ENCODE results near the gene ZNF227. TPM values are rescaled to one million over a fixed set of nuclear protein-coding genes. Genes with fewer than 3 reads are reported as not detected.
"Not testable (repeated sequence)": the region's sequence is repeated elsewhere in the genome, so short reads cannot be mapped to it uniquely, and the experiment has no call there.

ZNF227 gene
- total RNA-seq, 1 donor from 2014 or later: 22.6 TPM

DNA sequence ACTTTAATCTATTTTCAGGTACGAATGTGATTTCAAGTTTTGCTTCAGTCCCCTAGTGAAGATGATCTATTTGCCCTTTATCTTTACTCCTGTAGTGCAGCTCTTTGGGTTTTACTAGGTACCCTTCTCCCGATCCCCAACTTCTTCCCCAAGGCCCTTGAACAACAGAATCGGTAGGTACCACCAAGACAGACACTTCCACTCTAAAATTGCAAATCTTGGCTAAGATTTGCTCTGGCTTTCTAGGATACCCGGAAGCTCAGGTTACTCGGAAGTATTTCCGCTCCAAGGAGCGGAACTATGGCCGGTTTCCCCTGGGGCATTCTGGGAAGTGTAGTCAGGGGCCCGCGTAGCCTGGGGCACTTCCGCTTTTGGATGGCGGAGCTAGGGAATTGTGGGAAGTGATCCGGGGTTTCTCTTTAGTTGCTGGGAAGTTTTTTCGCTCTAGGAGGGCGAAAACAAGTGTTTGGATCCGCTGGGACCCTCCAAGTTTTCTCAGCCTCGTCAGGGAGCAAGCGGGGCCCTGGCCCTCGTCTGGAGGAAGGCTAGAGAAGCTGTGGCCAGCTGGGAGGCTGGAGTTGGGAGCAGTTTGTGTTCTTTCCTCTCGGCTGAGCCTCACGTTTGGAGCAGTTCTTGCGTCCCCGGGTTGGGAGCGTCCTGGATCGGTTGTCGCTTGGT is 5.1 kb upstream of the ZNF227 start:
- Mint-ChIP-seq H3K9me3 (ENCODE audit: unreplicated experiment) (peaks cover 9% of the 10 kb centered on the region), H3K4me1 (ENCODE audit: unreplicated experiment) (peaks cover 11% of the 10 kb centered on the region), H3K27ac (ENCODE audit: unreplicated experiment) (peak overlapping the region; percentile 99), H3K36me3 (ENCODE audit: unreplicated experiment) (peaks cover 2% of the 10 kb centered on the region), H3K4me3 (ENCODE audit: unreplicated experiment) (peak overlapping the region; percentile 94), H3K27me3 (ENCODE audit: unreplicated experiment) (no peaks in the 10 kb centered on the region)
- peak; percentile 94 for DNase-seq (ENCODE audit: extremely low spot score, unreplicated experiment)
- TF ChIP-seq, protein P1, sequence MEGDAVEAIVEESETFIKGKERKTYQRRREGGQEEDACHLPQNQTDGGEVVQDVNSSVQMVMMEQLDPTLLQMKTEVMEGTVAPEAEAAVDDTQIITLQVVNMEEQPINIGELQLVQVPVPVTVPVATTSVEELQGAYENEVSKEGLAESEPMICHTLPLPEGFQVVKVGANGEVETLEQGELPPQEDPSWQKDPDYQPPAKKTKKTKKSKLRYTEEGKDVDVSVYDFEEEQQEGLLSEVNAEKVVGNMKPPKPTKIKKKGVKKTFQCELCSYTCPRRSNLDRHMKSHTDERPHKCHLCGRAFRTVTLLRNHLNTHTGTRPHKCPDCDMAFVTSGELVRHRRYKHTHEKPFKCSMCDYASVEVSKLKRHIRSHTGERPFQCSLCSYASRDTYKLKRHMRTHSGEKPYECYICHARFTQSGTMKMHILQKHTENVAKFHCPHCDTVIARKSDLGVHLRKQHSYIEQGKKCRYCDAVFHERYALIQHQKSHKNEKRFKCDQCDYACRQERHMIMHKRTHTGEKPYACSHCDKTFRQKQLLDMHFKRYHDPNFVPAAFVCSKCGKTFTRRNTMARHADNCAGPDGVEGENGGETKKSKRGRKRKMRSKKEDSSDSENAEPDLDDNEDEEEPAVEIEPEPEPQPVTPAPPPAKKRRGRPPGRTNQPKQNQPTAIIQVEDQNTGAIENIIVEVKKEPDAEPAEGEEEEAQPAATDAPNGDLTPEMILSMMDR (IDR thresholded peaks at IDR 0.05): no peak

- peak overlapping the region; percentile 94 for H3K27ac Mint-ChIP-seq (ENCODE audit: unreplicated experiment)
- TF ChIP-seq, protein P1 (IDR thresholded peaks at IDR 0.05): no peak
- H3K36me3 Mint-ChIP-seq (ENCODE audit: unreplicated experiment): peaks cover 21% of the 10 kb centered on the region
- H3K4me1 Mint-ChIP-seq (ENCODE audit: unreplicated experiment): peaks cover 18% of the 10 kb centered on the region
- DNase-seq (ENCODE audit: extremely low spot score, unreplicated experiment): no peak
- no peaks in the 10 kb centered on the region for H3K9me3 Mint-ChIP-seq (ENCODE audit: unreplicated experiment)
- no peaks in the 10 kb centered on the region for H3K27me3 Mint-ChIP-seq (ENCODE audit: unreplicated experiment)
- peak overlapping the region; percentile 91 for H3K4me3 Mint-ChIP-seq (ENCODE audit: unreplicated experiment)
These were observed 574 bp downstream of the ZNF227 start for GRCh38 chr19:44212866-44213346.

DNA sequence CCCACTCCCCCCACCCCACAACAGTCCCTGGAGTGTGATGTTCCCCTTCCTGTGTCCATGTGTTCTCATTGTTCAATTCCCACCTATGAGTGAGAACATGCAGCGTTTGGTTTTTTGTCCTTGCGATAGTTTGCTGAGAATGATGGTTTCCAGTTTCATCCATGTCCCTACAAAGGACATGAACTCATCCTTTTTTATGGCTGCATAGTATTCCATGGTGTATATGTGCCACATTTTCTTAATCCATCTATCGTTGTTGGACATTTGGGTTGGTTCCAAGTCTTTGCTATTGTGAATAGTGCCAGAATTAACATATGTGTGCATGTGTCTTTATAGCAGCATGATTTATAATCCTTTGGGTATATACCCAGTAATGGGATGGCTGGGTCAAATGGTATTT is 7.6 kb downstream of the ZNF227 start:
- not testable (repeated sequence) for H3K27ac Mint-ChIP-seq (ENCODE audit: unreplicated experiment); H3K27me3 Mint-ChIP-seq (ENCODE audit: unreplicated experiment); H3K4me1 Mint-ChIP-seq (ENCODE audit: unreplicated experiment); H3K4me3 Mint-ChIP-seq (ENCODE audit: unreplicated experiment); H3K9me3 Mint-ChIP-seq (ENCODE audit: unreplicated experiment); DNase-seq (ENCODE audit: extremely low spot score, unreplicated experiment)
- peaks cover 50% of the 10 kb centered on the region for H3K36me3 Mint-ChIP-seq (ENCODE audit: unreplicated experiment)

GRCh38 chr19:44220761-44221160 is 8.4 kb downstream of the ZNF227 start:
- H3K4me3 Mint-ChIP-seq (ENCODE audit: unreplicated experiment); DNase-seq (ENCODE audit: extremely low spot score, unreplicated experiment); H3K9me3 Mint-ChIP-seq (ENCODE audit: unreplicated experiment); H3K27me3 Mint-ChIP-seq (ENCODE audit: unreplicated experiment); H3K27ac Mint-ChIP-seq (ENCODE audit: unreplicated experiment); H3K4me1 Mint-ChIP-seq (ENCODE audit: unreplicated experiment): not testable (repeated sequence)
- peaks cover 49% of the 10 kb centered on the region for H3K36me3 Mint-ChIP-seq (ENCODE audit: unreplicated experiment)

GRCh38 chr19:44221291-44221690 is 9.0 kb downstream of the ZNF227 start:
- not testable (repeated sequence) for DNase-seq (ENCODE audit: extremely low spot score, unreplicated experiment)

DNA sequence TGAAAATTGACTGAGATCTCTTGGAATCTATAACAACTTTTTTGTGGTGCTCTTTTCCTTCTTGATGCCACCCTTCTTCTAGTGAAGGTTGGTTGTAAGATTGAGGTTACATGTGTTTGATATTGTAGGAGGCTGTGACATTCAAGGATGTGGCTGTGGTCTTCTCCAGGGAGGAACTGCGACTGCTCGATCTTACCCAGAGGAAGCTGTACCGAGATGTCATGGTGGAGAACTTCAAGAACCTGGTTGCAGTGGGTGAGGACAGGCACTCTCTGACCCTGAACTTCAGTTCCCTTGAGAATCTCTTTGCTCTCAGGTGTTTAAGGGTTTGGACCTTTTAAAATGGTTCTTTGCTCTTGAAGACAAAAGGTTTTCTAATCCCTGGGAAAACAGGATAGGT is 16.0 kb downstream of the ZNF227 start:
- TF ChIP-seq, protein P1 (IDR thresholded peaks at IDR 0.05): no peak
- Mint-ChIP-seq H3K36me3 (ENCODE audit: unreplicated experiment) (peaks cover 76% of the 10 kb centered on the region), H3K4me1 (ENCODE audit: unreplicated experiment) (no peaks in the 10 kb centered on the region), H3K9me3 (ENCODE audit: unreplicated experiment) (peaks cover 13% of the 10 kb centered on the region), H3K4me3 (ENCODE audit: unreplicated experiment) (no peak overlapping the region), H3K27me3 (ENCODE audit: unreplicated experiment) (no peaks in the 10 kb centered on the region), H3K27ac (ENCODE audit: unreplicated experiment) (no peak overlapping the region)
- no peak for DNase-seq (ENCODE audit: extremely low spot score, unreplicated experiment)

More at GRCh38 chr19:44221291-44221690, 9.0 kb downstream of the ZNF227 start:
- H3K27me3 Mint-ChIP-seq (ENCODE audit: unreplicated experiment); H3K9me3 Mint-ChIP-seq (ENCODE audit: unreplicated experiment); H3K4me1 Mint-ChIP-seq (ENCODE audit: unreplicated experiment); H3K4me3 Mint-ChIP-seq (ENCODE audit: unreplicated experiment); H3K27ac Mint-ChIP-seq (ENCODE audit: unreplicated experiment): not testable (repeated sequence)
- H3K36me3 Mint-ChIP-seq (ENCODE audit: unreplicated experiment): peaks cover 50% of the 10 kb centered on the region
